H1 (cell line): ENCODE results near the gene DHH. TPM values are rescaled to one million over a fixed set of nuclear protein-coding genes. Genes with fewer than 3 reads are reported as not detected.
A peak's percentile ranks its signal among the peaks of the same experiment; 100 is the strongest.

Experiments used
- CTCF ChIA-PET: fragments of 300-600 bp; sonication (Branson Sonifier 250); formaldehyde crosslinking; loops from one replicate; lab custom pipeline; 2021; ENCODE audit not compliant: partially characterized antibody; lab: Charles Lee
- POLR2A ChIA-PET: fragments of 300-600 bp; sonication (Branson Sonifier 250); formaldehyde crosslinking; loops from one replicate; lab custom pipeline; 2021; ENCODE audit warnings: inconsistent platforms; ENCODE audit not compliant: partially characterized antibody; lab: Charles Lee
- DNase-seq, 2 experiments: peaks; one replicate each; pipeline versions ENCODE4 v3.0.0 to v3.0.0-alpha.2; 2010 to 2022; ENCODE audit warnings: low spot score in 2 of 2, low read depth in 1 of 2, mixed read lengths in 1 of 2
- FAIRE-seq: peaks from 2 replicates; lab custom pipeline; 2011; peaks lifted over from hg19 to GRCh38; lab: Jason Lieb, UNC
- H2AFZ ChIP-seq: 2 replicates; pipeline ENCODE4 v1.8.1; 2012; ENCODE audit warnings: low read length, inconsistent platforms
- H2AK5ac ChIP-seq: 2 replicates; pipeline ENCODE4 v1.6.1; 2013; ENCODE audit warnings: low read depth, low read length
- H2BK120ac ChIP-seq: replicated peaks from 2 replicates; pipeline ENCODE3; 2013; ENCODE audit warnings: low read depth, low read length, inconsistent platforms
- H2BK12ac ChIP-seq: 2 replicates; pipeline ENCODE4 v1.6.1; 2013; ENCODE audit warnings: low read depth, low read length
- H2BK15ac ChIP-seq: 2 replicates; pipeline ENCODE4 v1.6.1; 2013; ENCODE audit warnings: low read length
- H2BK20ac ChIP-seq: 2 replicates; pipeline ENCODE4 v1.6.1; 2013; ENCODE audit warnings: low read length
- H2BK5ac ChIP-seq: 2 replicates; pipeline ENCODE4 v1.6.1; 2013; ENCODE audit warnings: low read depth, low read length
- H3K14ac ChIP-seq: 2 replicates; pipeline ENCODE4 v1.6.1; 2013; ENCODE audit warnings: inconsistent platforms; ENCODE audit not compliant: insufficient read length
- H3K18ac ChIP-seq: 2 replicates; pipeline ENCODE4 v1.6.1; 2013; ENCODE audit warnings: low read length; ENCODE audit errors: extremely low read depth
- H3K23ac ChIP-seq: 2 replicates; pipeline ENCODE4 v1.6.1; 2013; ENCODE audit warnings: inconsistent platforms; ENCODE audit not compliant: insufficient read length
- H3K23me2 ChIP-seq: 2 replicates; pipeline ENCODE4 v1.6.1; 2013; ENCODE audit warnings: low read depth, low read length
- H3K27ac ChIP-seq: 2 replicates; pipeline ENCODE4 v1.6.1; 2011; ENCODE audit warnings: low read depth, low read length, inconsistent platforms
- H3K27me3 ChIP-seq, 4 experiments: replicated peaks in 1 of 4; 1 replicate in 1 of 4; 2 replicates in 3 of 4; pipeline versions ENCODE4 v1.6.1 to v1.8.1; 2011 to 2013; ENCODE audit warnings: low read length in 3 of 4, mild to moderate bottlenecking in 3 of 4, inconsistent platforms in 2 of 4, mixed read lengths in 2 of 4, moderate library complexity in 1 of 4; ENCODE audit not compliant: control insufficient read depth in 3 of 4, insufficient read depth in 3 of 4; ENCODE audit errors: extremely low read depth in 1 of 4
- H3K36me3 ChIP-seq, 4 experiments: 2 replicates each; pipeline versions ENCODE4 v1.6.1 to v1.8.1; 2011 to 2013; ENCODE audit warnings: mild to moderate bottlenecking in 4 of 4, low read length in 3 of 4, moderate library complexity in 2 of 4, control low read depth in 1 of 4, inconsistent platforms in 1 of 4; ENCODE audit not compliant: insufficient read depth in 4 of 4, control insufficient read depth in 2 of 4
- H3K4ac ChIP-seq: replicated peaks from 2 replicates; pipeline ENCODE3; 2013; ENCODE audit warnings: low read length, low read depth, mixed read lengths, inconsistent platforms; ENCODE audit not compliant: insufficient read length
- H3K4me1 ChIP-seq, 4 experiments: replicated peaks in 1 of 4; 1 replicate in 1 of 4; 2 replicates in 3 of 4; pipeline versions ENCODE4 v1.6.1 to v1.8.1; 2011 to 2013; ENCODE audit warnings: low read length in 3 of 4, inconsistent platforms in 2 of 4, mixed read lengths in 1 of 4; ENCODE audit not compliant: insufficient read depth in 4 of 4, control insufficient read depth in 3 of 4
- H3K4me2 ChIP-seq, 2 experiments: 2 replicates each; pipeline versions ENCODE4 v1.6.1 to v1.8.1; 2011 to 2013; ENCODE audit warnings: low read depth in 2 of 2, low read length in 2 of 2, control low read depth in 1 of 2, inconsistent platforms in 1 of 2, mild to moderate bottlenecking in 1 of 2; ENCODE audit not compliant: insufficient read depth in 1 of 2
- H3K4me3 ChIP-seq, 4 experiments: fragments of 200-600, 300-600 bp in 1 of 4; sonication (generic), shearing (Covaris generic), sonication (Bioruptor Twin) in 1 of 4; 2 replicates each; pipeline versions ENCODE4 v1.5.1 to v1.8.1; 2011 to 2016; ENCODE audit warnings: low read length in 4 of 4, low read depth in 3 of 4, control low read depth in 2 of 4, inconsistent platforms in 2 of 4, mild to moderate bottlenecking in 2 of 4, mixed read lengths in 1 of 4, moderate library complexity in 1 of 4; ENCODE audit not compliant: insufficient read depth in 2 of 4; ENCODE audit errors: extremely low read depth in 1 of 4
- H3K56ac ChIP-seq: replicated peaks from 2 replicates; pipeline ENCODE3; 2013; ENCODE audit warnings: low read depth, mild to moderate bottlenecking, mixed read lengths, low read length, inconsistent platforms; ENCODE audit not compliant: insufficient read length
- H3K79me1 ChIP-seq: 2 replicates; pipeline ENCODE4 v1.6.1; 2013; ENCODE audit warnings: low read depth, low read length, control low read depth
- H3K79me2 ChIP-seq, 2 experiments: 2 replicates each; pipeline versions ENCODE4 v1.6.1 to v1.8.1; 2012 to 2013; ENCODE audit warnings: low read length in 2 of 2, mild to moderate bottlenecking in 2 of 2, inconsistent platforms in 1 of 2; ENCODE audit not compliant: insufficient read depth in 2 of 2, control insufficient read depth in 1 of 2
- H3K9ac ChIP-seq, 4 experiments: replicated peaks in 1 of 4; 1 replicate in 1 of 4; 2 replicates in 3 of 4; pipeline versions ENCODE4 v1.6.1 to v1.8.1; 2011 to 2013; ENCODE audit warnings: low read depth in 3 of 4, low read length in 3 of 4, control low read depth in 2 of 4, mild to moderate bottlenecking in 2 of 4, moderate library complexity in 2 of 4, inconsistent platforms in 1 of 4; ENCODE audit errors: extremely low read depth in 1 of 4
- H3K9me3 ChIP-seq, 2 experiments: 2 replicates each; pipeline versions ENCODE4 v1.6.1 to v1.8.1; 2012 to 2013; ENCODE audit warnings: mild to moderate bottlenecking in 2 of 2, moderate library complexity in 2 of 2, control low read depth in 1 of 2, inconsistent platforms in 1 of 2, low read depth in 1 of 2, low read length in 1 of 2, mixed read lengths in 1 of 2; ENCODE audit not compliant: insufficient read depth in 2 of 2
- H4K20me1 ChIP-seq, 2 experiments: replicated peaks in 1 of 2; 2 replicates each; pipeline versions ENCODE3 to v1.8.1; 2011 to 2013; ENCODE audit warnings: inconsistent platforms in 2 of 2, low read length in 2 of 2, mild to moderate bottlenecking in 1 of 2; ENCODE audit not compliant: insufficient read depth in 2 of 2, control insufficient read depth in 1 of 2
- H4K5ac ChIP-seq: 2 replicates; pipeline ENCODE4 v1.6.1; 2013; ENCODE audit warnings: low read length, low read depth, mixed read lengths, inconsistent platforms; ENCODE audit not compliant: insufficient read length
- H4K8ac ChIP-seq: 2 replicates; pipeline ENCODE4 v1.8.0; 2013; ENCODE audit warnings: mild to moderate bottlenecking, moderate library complexity, low read length, inconsistent platforms; ENCODE audit not compliant: insufficient read depth; ENCODE audit errors: extremely low read depth
- H4K91ac ChIP-seq: replicated peaks from 2 replicates; pipeline ENCODE3; 2013; ENCODE audit warnings: low read length, mixed read lengths, inconsistent platforms; ENCODE audit not compliant: insufficient read length
- BCL11A ChIP-seq, 2 experiments: IDR thresholded peaks; one replicate each; pipeline ENCODE4 v1.6.1; 2011; ENCODE audit warnings: low read depth in 2 of 2, low read length in 2 of 2, mild to moderate bottlenecking in 2 of 2
- CHD1 ChIP-seq: IDR thresholded peaks from 2 replicates; pipeline ENCODE4 v1.6.1; 2012; ENCODE audit warnings: low read depth, low read length, improper control_type of control experiment
- CHD2 ChIP-seq: IDR thresholded peaks from 2 replicates; pipeline ENCODE4 v1.6.1; 2012; ENCODE audit warnings: low read length, improper control_type of control experiment
- CTBP2 ChIP-seq: IDR thresholded peaks from 2 replicates; pipeline ENCODE4 v1.7.0; 2011; ENCODE audit warnings: borderline replicate concordance, mild to moderate bottlenecking, moderate library complexity, mixed read lengths, low read length; ENCODE audit not compliant: insufficient read depth, insufficient read length
- NANOG ChIP-seq: IDR thresholded peaks from 2 replicates; pipeline ENCODE4 v1.6.1; 2011; ENCODE audit warnings: low read length, low read depth, mild to moderate bottlenecking, inconsistent platforms; ENCODE audit not compliant: insufficient read depth, poor library complexity, severe bottlenecking
- RAD21 ChIP-seq, 2 experiments: IDR thresholded peaks in 1 of 2; conservative IDR thresholded peaks in 1 of 2; 2 replicates each; pipeline ENCODE4 v1.6.1; 2011; ENCODE audit warnings: low read depth in 2 of 2, low read length in 2 of 2, improper control_type of control experiment in 1 of 2, inconsistent platforms in 1 of 2, mild to moderate bottlenecking in 1 of 2, moderate library complexity in 1 of 2
- RNF2 ChIP-seq: fragments of 200-900, 300-1000 bp; sonication (generic); IDR thresholded peaks from 2 replicates; pipeline ENCODE4 v1.7.1; 2016; ENCODE audit warnings: borderline replicate concordance, low read depth, mild to moderate bottlenecking, antibody characterized with exemption, low read length; ENCODE audit not compliant: poor library complexity, severe bottlenecking; ENCODE audit errors: missing control alignments
- RXRA ChIP-seq: IDR thresholded peaks from 2 replicates; pipeline ENCODE4 v1.6.1; 2011; ENCODE audit warnings: low read depth, mild to moderate bottlenecking, low read length, moderate library complexity; ENCODE audit not compliant: insufficient read depth
- TBP ChIP-seq: IDR thresholded peaks from 2 replicates; pipeline ENCODE4 v1.6.1; 2011; ENCODE audit warnings: low read depth, low read length, improper control_type of control experiment
- WGBS, 2 experiments: shearing (Covaris generic) in 1 of 2; methylation state at CpG; one replicate each; pipeline versions ENCODE4 v1.1.6 to v1.1.7; 2013 to 2015; ENCODE audit warnings: low lambda C conversion rate in 2 of 2, mixed read lengths in 2 of 2, inconsistent platforms in 1 of 2, low coverage in 1 of 2, missing lambda C conversion rate in 1 of 2; ENCODE audit not compliant: insufficient replicate concordance in 2 of 2, insufficient coverage in 1 of 2, insufficient read length in 1 of 2; ENCODE audit errors: extremely low coverage in 1 of 2, missing lambda C conversion rate in 1 of 2; 5-methylcytosine and 5-hydroxymethylcytosine counted together
- polyA plus RNA-seq, 7 experiments: library from polyadenylated mRNA; depleted of rRNA in 3 of 7; stranded (reverse) in 5 of 7; unstranded in 2 of 7; fragments of >200 nt in 5 of 7; fragments of 200-250 nt in 2 of 7; gene quantifications; 1 replicate in 5 of 7; 2 replicates in 1 of 7; 4 replicates in 1 of 7; pipeline versions ENCODE4 v1.2.1 to v1.2.3, GENCODE V29; 2011 to 2013; ENCODE audit warnings: missing spikeins in 2 of 7, mixed read lengths in 2 of 7
- total RNA-seq: library from RNA; stranded (reverse); fragmentation: NEBNext Ultra II Directional; extraction: Animal tissue kit (Norgen Biotek cat#: 25700); gene quantifications from 2 replicates; pipeline ENCODE4 v1.2.1, GENCODE V29; 2021

The DHH gene
- total and polyA plus RNA-seq, 2 of the 8 experiments (the other 6 are each of a cell fraction or from before 2014, with no cell fraction given) = 0.03 to 0.11 TPM

GRCh38 chr12:49131051-49131893, 36.7 kb upstream of the DHH start, which contains the start of gene TUBA1B:
Gene TUBA1B, minus strand, starts transcription at chr12:49131395. Its CDS starts 95 bp downstream, at chr12:49131300.
- H2AFZ ChIP-seq = peak within 1 kb of the TSS; percentile 14; the same call in 1 of the 2 replicates
- no peaks in the 10 kb centered on the region for H3K27me3 ChIP-seq
- WGBS, 2 experiments = 2% methylated on average over 78 of the region's 79 CpGs; no CpG with 5 or more reads in 1 of the 2 experiments
- H2BK15ac ChIP-seq = peak within 1 kb of the TSS; percentile 81; the same call in 1 of the 2 replicates
- H2AK5ac ChIP-seq = no peak within 1 kb of the TSS
- H3K4me1 ChIP-seq = peaks cover 0 to 4% (median 2%) of the 10 kb centered on the region in 4 experiments; a peak in 4 of 7 replicates
- H2BK120ac ChIP-seq = peak within 1 kb of the TSS; percentile 83
- H4K8ac ChIP-seq = peak within 1 kb of the TSS; percentile 99
- ChIA-PET CTCF (interaction anchor here (0.6 to 3.3 kb wide), 26 partner anchors 9 to 166 kb away, joined by 3 to 18 read pairs (median 6); partner anchors contain the start of gene LMBR1L), POLR2A (interaction anchor here (0.8 to 8.6 kb wide), 62 partner anchors 10 to 510 kb away, joined by 3 to 132 read pairs (median 8); partner anchors contain the start of genes DDN, DHH, KMT2D and LMBR1L)
- no peaks in the 10 kb centered on the region for H3K79me1 ChIP-seq
- H2BK12ac ChIP-seq = peak within 1 kb of the TSS; percentile 93
- peak within 1 kb of the TSS; percentile 91 to 100 (median 94) for H3K4me3 ChIP-seq
- H3K56ac ChIP-seq = peak within 1 kb of the TSS; percentile 97
- peaks cover 0 to 21% of the 10 kb centered on the region in 2 experiments; a peak in 2 of 4 replicates for H3K79me2 ChIP-seq
- H2BK20ac ChIP-seq = no peak within 1 kb of the TSS
- H3K4ac ChIP-seq = peak within 1 kb of the TSS; percentile 99
- no peaks in the 10 kb centered on the region for H3K9me3 ChIP-seq
- peak within 1 kb of the TSS; percentile 74 to 87 for H3K4me2 ChIP-seq
- DNase-seq (peak; percentile 51 to 93), FAIRE-seq (no peak)
- H3K27ac ChIP-seq = peak within 1 kb of the TSS; percentile 94
- H3K36me3 ChIP-seq = peaks cover 17 to 32% (median 21%) of the 10 kb centered on the region in 4 experiments
- H3K23me2 ChIP-seq = peaks cover 8% of the 10 kb centered on the region
- peaks cover 5 to 16% of the 10 kb centered on the region in 2 experiments for H4K20me1 ChIP-seq
- H3K14ac ChIP-seq = no peak within 1 kb of the TSS
- no peak within 1 kb of the TSS for H3K23ac ChIP-seq
- H4K5ac ChIP-seq = peak within 1 kb of the TSS; percentile 98
- peak within 1 kb of the TSS; percentile 90 to 96 (median 96) for H3K9ac ChIP-seq
- peak within 1 kb of the TSS; percentile 98 for H4K91ac ChIP-seq
- H3K18ac ChIP-seq = peak within 1 kb of the TSS; percentile 97
- H2BK5ac ChIP-seq = peak within 1 kb of the TSS; percentile 98
- TF ChIP-seq CHD2 (no peak), TBP (peak; percentile 96), RNF2 (no peak), CTBP2 (no peak), CHD1 (no peak), RAD21 (IDR thresholded peaks at IDR 0.05 in 1 of 2, conservative IDR thresholded peaks at IDR 0.05 in 1 of 2; ENCODE audit: low read depth in 2 of 2, low read length in 2 of 2) (no peak), NANOG (no peak), RXRA (no peak), BCL11A (IDR thresholded peaks at IDR 0.05; ENCODE audit: low read depth in 2 of 2, low read length in 2 of 2) (no peak)
